AG04449 (cell line): ENCODE measurements around the gene CRADD.

Experiments used
- CTCF ChIA-PET: fragments of 350-600 bp; formaldehyde crosslinking; extraction: SDS; loops from one replicate; lab custom pipeline; 2021; ENCODE audit warnings: antibody characterized with exemption; lab: Yijun Ruan, JAX
- POLR2A ChIA-PET: fragments of 400-600, 350-600 bp; formaldehyde crosslinking; extraction: SDS; loops from one replicate; lab custom pipeline; 2020; ENCODE audit warnings: antibody characterized with exemption, inconsistent platforms; lab: Yijun Ruan, JAX
- DNase-seq: peaks from one replicate; pipeline ENCODE4 v3.0.0-alpha.2; 2010; ENCODE audit warnings: low read depth, low spot score
- H3K4me3 ChIP-seq: 2 replicates; pipeline ENCODE4 v1.5.1; 2011; ENCODE audit warnings: low read depth, mild to moderate bottlenecking, control low read depth, low read length
- CTCF ChIP-seq: IDR thresholded peaks from one replicate; pipeline ENCODE4 v1.5.1; 2011; ENCODE audit warnings: mild to moderate bottlenecking, moderate library complexity, low read length, control low read depth, inconsistent platforms; ENCODE audit not compliant: insufficient read depth; ENCODE audit errors: missing control alignments

The CRADD gene

GRCh38 chr12:93674386-93674785, 2.8 kb upstream of the CRADD start:
- CTCF ChIA-PET, result no interaction called here
- POLR2A ChIA-PET, result no interaction called here
- TF ChIP-seq CTCF, result no peak
- no peak for DNase-seq
- H3K4me3 ChIP-seq, result no peak overlapping the region

- no peak for DNase-seq
- ChIA-PET CTCF (interaction anchor here (1.0 to 1.5 kb wide), 3 partner anchors 107 to 425 kb away, joined by 3 to 17 read pairs (median 3); no protein-coding TSS in a partner anchor), POLR2A (interaction anchor here (1.0 kb wide), 1 partner anchor 9 kb away, joined by 3 read pairs; no protein-coding TSS in a partner anchor)
- H3K4me3 ChIP-seq, result peak overlapping the region; percentile 78
- no peak for TF ChIP-seq CTCF
These were observed 574 bp upstream of the CRADD start for GRCh38 chr12:93676408-93677194.

GRCh38 chr12:93678779-93679178, 1.6 kb downstream of the CRADD start:
- ChIA-PET CTCF (interaction anchor here (1.1 to 1.2 kb wide), 2 partner anchors 176 to 423 kb away, joined by 3 read pairs; no protein-coding TSS in a partner anchor), POLR2A (interaction anchor here (0.7 kb wide), 1 partner anchor 332 kb away, joined by 3 read pairs; no protein-coding TSS in a partner anchor)
- no peak for TF ChIP-seq CTCF
- no peak for DNase-seq
- no peak overlapping the region for H3K4me3 ChIP-seq

GRCh38 chr12:93679308-93679925, 2.2 kb downstream of the CRADD start:
- no peak overlapping the region for H3K4me3 ChIP-seq
- ChIA-PET CTCF (interaction anchor here (0.6 to 1.2 kb wide), 4 partner anchors 110 to 422 kb away, joined by 3 read pairs; no protein-coding TSS in a partner anchor), POLR2A (no interaction called here)
- no peak for TF ChIP-seq CTCF
- no peak for DNase-seq

DNA sequence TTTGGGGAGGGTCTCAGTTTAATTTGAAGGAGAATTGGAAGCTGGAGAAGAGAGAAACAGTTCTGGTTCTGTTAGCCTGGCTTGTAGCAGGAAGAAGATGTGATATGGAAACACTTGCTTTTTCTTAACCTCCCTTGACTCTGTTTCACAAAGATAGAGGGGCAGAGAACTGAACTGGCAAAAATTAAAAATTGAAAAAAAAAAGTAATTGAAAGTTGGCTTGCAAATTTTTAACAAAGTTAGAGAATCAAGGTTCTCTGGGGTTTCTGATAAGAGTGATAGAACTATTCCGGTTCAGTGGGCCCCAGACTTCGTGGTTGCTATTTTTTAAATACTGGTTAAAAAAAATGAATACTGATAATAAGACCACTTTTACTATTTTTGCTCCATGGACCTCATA, 2.8 kb downstream of the CRADD start:
- no peak overlapping the region for H3K4me3 ChIP-seq
- CTCF ChIA-PET, result interaction anchor here (0.6 to 1.2 kb wide), 4 partner anchors 111 to 401 kb away, joined by 3 read pairs; no protein-coding TSS in a partner anchor
- no peak for TF ChIP-seq CTCF
- POLR2A ChIA-PET, result no interaction called here
- no peak for DNase-seq

- ChIA-PET CTCF (no interaction called here), POLR2A (interaction anchor here (0.7 kb wide), 1 partner anchor 113 kb away, joined by 3 read pairs; no protein-coding TSS in a partner anchor)
- DNase-seq, result no peak
- no peak for TF ChIP-seq CTCF
- no peak overlapping the region for H3K4me3 ChIP-seq
These were observed 5.7 kb downstream of the CRADD start for GRCh38 chr12:93682846-93683261.
